Measurements from ENCODE around the gene KRT36. TPM values are rescaled to one million over a fixed set of nuclear protein-coding genes. Genes with fewer than 3 reads are reported as not detected.
A peak's percentile ranks its signal among the peaks of the same experiment; 100 is the strongest.

Gene KRT36
- total and polyA plus RNA-seq, 10 donors = 0.20 to 2.7 (median 0.36) TPM; not detected in 1

- Histone ChIP-seq H3K9me3 (no peaks in the 10 kb centered on the region), H3K36me3 (no peaks in the 10 kb centered on the region), H3K4me3 (no peak overlapping the region), H3K4me1 (peaks cover 0 to 25% (median 2%) of the 10 kb centered on the region in 6 donors), H3K27me3 (replicated peaks in 1 of 7) (peaks cover 0 to 15% (median 0%) of the 10 kb centered on the region in 7 donors), H3K27ac (no peak overlapping the region)
- intact Hi-C loops (cut with DNase I; ENCODE audit: low total_unique reads) = no loop called here
- DNase-seq = no peak
- TF ChIP-seq CTCF (IDR thresholded peaks at IDR 0.05 in 8 of 11, conservative IDR thresholded peaks at IDR 0.05 in 3 of 11) (no peak), POLR2A (IDR thresholded peaks at IDR 0.05) (no peak), POLR2AphosphoS5 (IDR thresholded peaks at IDR 0.05) (no peak)
- WGBS, 5 donors = 80 to 94% (median 90%) methylated on average over 9 of the region's 9 CpGs
Observed at GRCh38 chr17:41503202-41503601, 13.5 kb upstream of the KRT36 start.

GRCh38 chr17:41500131-41500911 is 10.6 kb upstream of the KRT36 start:
- 64 to 79% (median 67%) methylated on average over 15 of the region's 15 CpGs for WGBS, 5 donors
- Histone ChIP-seq H3K4me3 (peak overlapping the region in 1 of 8 donors; percentile 13), H3K27ac (peak overlapping the region in 6 of 8 donors; percentile 43 to 98 (median 88)), H3K4me1 (peaks cover 0 to 47% (median 14%) of the 10 kb centered on the region in 6 donors), H3K27me3 (replicated peaks in 1 of 7) (peaks cover 0 to 15% (median 0%) of the 10 kb centered on the region in 7 donors), H3K9me3 (no peaks in the 10 kb centered on the region), H3K36me3 (no peaks in the 10 kb centered on the region)
- intact Hi-C loops (cut with DNase I; ENCODE audit: low total_unique reads) = no loop called here
- no peak for DNase-seq
- TF ChIP-seq CTCF (IDR thresholded peaks at IDR 0.05 in 8 of 11, conservative IDR thresholded peaks at IDR 0.05 in 3 of 11) (no peak), POLR2AphosphoS5 (IDR thresholded peaks at IDR 0.05) (no peak), POLR2A (IDR thresholded peaks at IDR 0.05) (no peak)

GRCh38 chr17:41499714-41500113 is 10.0 kb upstream of the KRT36 start:
- no peak for DNase-seq
- no peaks in the 10 kb centered on the region for H3K36me3 ChIP-seq
- H3K4me3 ChIP-seq = peak overlapping the region in 1 of 8 donors; percentile 57
- H3K9me3 ChIP-seq = no peaks in the 10 kb centered on the region
- peak overlapping the region in 6 of 8 donors; percentile 34 to 98 (median 88) for H3K27ac ChIP-seq
- intact Hi-C loops (cut with DNase I; ENCODE audit: low total_unique reads) = no loop called here
- 82 to 92% (median 85%) methylated on average over 5 of the region's 5 CpGs for WGBS, 5 donors
- TF ChIP-seq CTCF (IDR thresholded peaks at IDR 0.05 in 8 of 11, conservative IDR thresholded peaks at IDR 0.05 in 3 of 11) (no peak), POLR2A (IDR thresholded peaks at IDR 0.05) (no peak), POLR2AphosphoS5 (IDR thresholded peaks at IDR 0.05) (no peak)
- H3K4me1 ChIP-seq = peaks cover 0 to 47% (median 14%) of the 10 kb centered on the region in 6 donors
- H3K27me3 ChIP-seq (replicated peaks in 1 of 7) = peaks cover 0 to 15% (median 0%) of the 10 kb centered on the region in 7 donors

- 33 to 51% (median 47%) methylated on average over 6 of the region's 6 CpGs for WGBS, 5 donors
Observed at GRCh38 chr17:41498276-41498675, 8.6 kb upstream of the KRT36 start.

More at GRCh38 chr17:41498276-41498675, 8.6 kb upstream of the KRT36 start:
- Histone ChIP-seq H3K4me1 (peaks cover 0 to 47% (median 14%) of the 10 kb centered on the region in 6 donors), H3K36me3 (no peaks in the 10 kb centered on the region), H3K9me3 (no peaks in the 10 kb centered on the region), H3K27ac (peak overlapping the region; percentile 19 to 98 (median 90)), H3K4me3 (peak overlapping the region in 1 of 8 donors; percentile 57), H3K27me3 (replicated peaks in 1 of 7) (peaks cover 0 to 15% (median 0%) of the 10 kb centered on the region in 7 donors)
- TF ChIP-seq CTCF (IDR thresholded peaks at IDR 0.05 in 8 of 11, conservative IDR thresholded peaks at IDR 0.05 in 3 of 11) (no peak), POLR2AphosphoS5 (IDR thresholded peaks at IDR 0.05) (peak in 1 of 3 donors; percentile 75)
- DNase-seq = no peak
- intact Hi-C loops (cut with DNase I; ENCODE audit: low total_unique reads) = no loop called here

Measured in spleen (tissue), 11 donors.